AG04450 (cell line): Measurements from ENCODE around the gene LRRC42. TPM values are rescaled to one million over a fixed set of nuclear protein-coding genes. Genes with fewer than 3 reads are reported as not detected.
"Not testable (repeated sequence)": the region's sequence is repeated elsewhere in the genome, so short reads cannot be mapped to it uniquely, and the experiment has no call there.

Experiments
- CTCF ChIA-PET: fragments of 300-600, 350-600 bp; formaldehyde crosslinking; extraction: SDS; loops from one replicate; lab custom pipeline; 2022; ENCODE audit warnings: antibody characterized with exemption, inconsistent platforms; lab: Charles Lee
- POLR2A ChIA-PET: fragments of 350-600 bp; formaldehyde crosslinking; extraction: SDS; loops from one replicate; lab custom pipeline; 2021; ENCODE audit warnings: antibody characterized with exemption, inconsistent platforms; lab: Yijun Ruan, JAX
- DNase-seq: peaks from one replicate; pipeline ENCODE4 v3.0.0-alpha.2; 2011; ENCODE audit warnings: low read depth, low spot score
- H3K27ac ChIP-seq: one replicate; pipeline ENCODE4 v1.5.1; 2012; ENCODE audit warnings: low read depth, low read length, control low read depth
- H3K27me3 ChIP-seq: one replicate; pipeline ENCODE4 v1.6.0; 2012; ENCODE audit warnings: low read length; ENCODE audit not compliant: control insufficient read depth, insufficient read depth
- H3K4me3 ChIP-seq: 2 replicates; pipeline ENCODE4 v1.5.1; 2011; ENCODE audit warnings: mild to moderate bottlenecking, low read depth, low read length, control low read depth
- H3K9me3 ChIP-seq: 2 replicates; pipeline ENCODE4 v1.5.1; 2012; ENCODE audit warnings: low read length; ENCODE audit not compliant: control insufficient read depth, insufficient read depth
- polyA plus RNA-seq: library from polyadenylated mRNA; depleted of rRNA; stranded (reverse); fragments of >200 nt; gene quantifications from 2 replicates; pipeline ENCODE4 v1.2.3, GENCODE V29; 2011
- TF ChIP-seq, protein P1 (sequence below): IDR thresholded peaks from 2 replicates; pipeline ENCODE4 v1.5.1; 2011; ENCODE audit warnings: low read depth, low read length, control low read depth, inconsistent platforms

LRRC42 gene
- polyA plus RNA-seq, 1 experiment, result 51.4 TPM

DNA sequence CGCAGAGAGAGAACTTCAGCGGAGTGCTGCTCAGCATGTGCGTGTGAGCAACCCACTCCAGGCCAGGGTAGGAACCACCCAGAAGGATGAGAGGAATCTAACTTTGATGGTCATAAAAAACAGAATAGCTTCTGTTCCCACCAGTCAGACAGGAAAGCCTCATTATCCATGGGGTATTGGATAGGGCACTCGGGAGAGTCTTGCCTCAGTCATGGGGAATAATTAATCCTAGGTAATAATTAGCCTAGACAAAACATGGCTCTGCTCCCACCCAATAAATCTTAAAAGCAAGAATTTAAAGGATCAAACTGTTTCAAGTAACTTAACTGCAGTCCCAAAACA, 36.6 kb downstream of the LRRC42 start:
- CTCF ChIA-PET, result interaction anchor here (0.6 to 1.0 kb wide), 4 partner anchors 10 to 151 kb away, joined by 3 to 5 read pairs (median 4); no protein-coding TSS in a partner anchor
- H3K27me3 ChIP-seq, result no peaks in the 10 kb centered on the region
- TF ChIP-seq, protein P1, sequence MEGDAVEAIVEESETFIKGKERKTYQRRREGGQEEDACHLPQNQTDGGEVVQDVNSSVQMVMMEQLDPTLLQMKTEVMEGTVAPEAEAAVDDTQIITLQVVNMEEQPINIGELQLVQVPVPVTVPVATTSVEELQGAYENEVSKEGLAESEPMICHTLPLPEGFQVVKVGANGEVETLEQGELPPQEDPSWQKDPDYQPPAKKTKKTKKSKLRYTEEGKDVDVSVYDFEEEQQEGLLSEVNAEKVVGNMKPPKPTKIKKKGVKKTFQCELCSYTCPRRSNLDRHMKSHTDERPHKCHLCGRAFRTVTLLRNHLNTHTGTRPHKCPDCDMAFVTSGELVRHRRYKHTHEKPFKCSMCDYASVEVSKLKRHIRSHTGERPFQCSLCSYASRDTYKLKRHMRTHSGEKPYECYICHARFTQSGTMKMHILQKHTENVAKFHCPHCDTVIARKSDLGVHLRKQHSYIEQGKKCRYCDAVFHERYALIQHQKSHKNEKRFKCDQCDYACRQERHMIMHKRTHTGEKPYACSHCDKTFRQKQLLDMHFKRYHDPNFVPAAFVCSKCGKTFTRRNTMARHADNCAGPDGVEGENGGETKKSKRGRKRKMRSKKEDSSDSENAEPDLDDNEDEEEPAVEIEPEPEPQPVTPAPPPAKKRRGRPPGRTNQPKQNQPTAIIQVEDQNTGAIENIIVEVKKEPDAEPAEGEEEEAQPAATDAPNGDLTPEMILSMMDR, result no peak

GRCh38 chr1:53984726-53985125, 38.6 kb downstream of the LRRC42 start:
- DNase-seq, result no peak
- Histone ChIP-seq H3K27me3 (no peaks in the 10 kb centered on the region), H3K27ac (no peak overlapping the region), H3K9me3 (no peaks in the 10 kb centered on the region), H3K4me3 (no peak overlapping the region)
- ChIA-PET POLR2A (no interaction called here), CTCF (no interaction called here)
- TF ChIP-seq, protein P1, result no peak

More for the DNA sequence above, 36.6 kb downstream of the LRRC42 start:
- no peaks in the 10 kb centered on the region for H3K9me3 ChIP-seq
- peak overlapping the region; percentile 47 for H3K4me3 ChIP-seq
- no peak for DNase-seq
- H3K27ac ChIP-seq, result no peak overlapping the region
- POLR2A ChIA-PET, result interaction anchor here (0.6 to 1.0 kb wide), 3 partner anchors 37 to 323 kb away, joined by 3 to 5 read pairs (median 4); partner anchors contain the start of gene IFT25

- ChIA-PET POLR2A (no interaction called here), CTCF (no interaction called here)
- Histone ChIP-seq H3K27ac (no peak overlapping the region), H3K9me3 (peaks cover 1% of the 10 kb centered on the region; the same call in 1 of the 2 replicates), H3K4me3 (no peak overlapping the region), H3K27me3 (no peaks in the 10 kb centered on the region)
- TF ChIP-seq, protein P1, result no peak
- no peak for DNase-seq
Measured at GRCh38 chr1:53986458-53986857, 40.3 kb downstream of the LRRC42 start.

DNA sequence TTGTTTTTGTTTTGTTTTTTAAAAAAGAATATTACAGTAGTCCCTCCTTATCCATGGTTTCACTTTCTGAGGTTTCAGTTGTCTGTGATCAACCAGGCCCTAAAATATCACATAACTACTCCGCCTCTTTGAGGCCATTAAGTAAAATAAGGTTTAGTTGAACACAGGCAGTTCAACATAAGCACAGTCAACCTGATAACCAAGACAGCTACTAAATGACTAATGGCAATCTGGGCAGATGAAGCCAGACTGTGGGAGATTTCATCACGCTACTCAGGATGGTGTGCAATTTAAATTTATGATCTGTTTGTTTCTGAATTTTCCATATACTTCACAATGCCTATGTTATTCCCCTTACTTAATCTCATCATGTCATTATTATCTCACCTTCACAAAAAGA, 41.7 kb downstream of the LRRC42 start:
- Histone ChIP-seq H3K27ac (no peak overlapping the region), H3K9me3 (peaks cover 15% of the 10 kb centered on the region), H3K27me3 (no peaks in the 10 kb centered on the region), H3K4me3 (no peak overlapping the region)
- TF ChIP-seq, protein P1, result no peak
- POLR2A ChIA-PET, result no interaction called here
- CTCF ChIA-PET, result no interaction called here
- no peak for DNase-seq

DNA sequence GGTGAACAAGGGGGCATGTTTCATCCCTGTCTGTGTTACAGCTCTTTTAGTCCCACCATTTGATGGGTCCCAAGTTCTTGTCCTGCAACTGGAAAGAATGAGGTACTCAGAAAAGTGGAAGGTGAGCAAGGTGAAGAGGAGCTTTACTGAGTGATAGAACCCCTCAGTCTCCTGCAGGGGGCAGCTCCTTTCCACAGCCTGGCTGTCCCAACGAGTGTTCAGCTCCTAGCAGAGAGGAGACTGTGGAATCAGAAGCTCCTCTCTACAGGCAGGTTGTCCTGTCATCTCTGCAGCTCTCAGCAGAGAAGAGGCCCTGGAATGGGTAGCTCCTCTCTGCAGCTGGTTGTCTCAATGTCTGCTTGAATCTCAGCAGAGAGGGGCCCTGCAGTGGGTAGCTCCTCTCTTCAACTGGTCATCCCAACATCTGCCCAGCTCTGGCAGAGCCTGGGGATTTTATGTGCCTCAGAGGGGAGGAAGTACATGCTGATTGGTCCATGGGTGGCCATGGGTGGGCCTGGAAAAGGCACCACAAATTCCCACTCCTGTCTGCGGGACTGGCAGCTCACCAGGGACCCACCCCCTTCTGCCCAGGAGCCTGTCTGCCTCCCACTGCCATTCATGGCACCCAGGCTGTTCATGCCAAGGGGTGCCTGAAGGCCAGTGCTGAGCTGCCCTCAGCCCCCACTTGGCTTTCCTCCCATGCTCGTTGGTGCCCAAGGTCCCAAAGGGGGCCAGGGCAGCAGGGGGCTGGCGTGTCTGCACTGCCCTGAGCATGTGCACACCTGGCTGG, 46.1 kb downstream of the LRRC42 start:
- DNase-seq, result no peak
- ChIA-PET CTCF (no interaction called here), POLR2A (no interaction called here)

GRCh38 chr1:53994516-53994915, 48.4 kb downstream of the LRRC42 start:
- H3K27ac ChIP-seq, H3K4me3 ChIP-seq, POLR2A ChIA-PET, H3K27me3 ChIP-seq, CTCF ChIA-PET, DNase-seq: not testable (repeated sequence)
- H3K9me3 ChIP-seq, result peaks cover 17% of the 10 kb centered on the region

More for the DNA sequence above, 46.1 kb downstream of the LRRC42 start:
- H3K27me3 ChIP-seq, result no peaks in the 10 kb centered on the region
- TF ChIP-seq, protein P1, result no peak; the same call in 1 of the 2 replicates
- peaks cover 17% of the 10 kb centered on the region for H3K9me3 ChIP-seq
- H3K4me3 ChIP-seq, result no peak overlapping the region
- H3K27ac ChIP-seq, result no peak overlapping the region
